Activated CD8-positive, alpha-beta T cell treated with anti-CD3 and anti-CD28 coated beads for 36 hours (primary cell): Measurements from ENCODE around the gene RPL39. TPM values are rescaled to one million over a fixed set of nuclear protein-coding genes. Genes with fewer than 3 reads are reported as not detected.
"Not testable (repeated sequence)": the region's sequence is repeated elsewhere in the genome, so short reads cannot be mapped to it uniquely, and the experiment has no call there.

ENCODE experiments used
- ATAC-seq: fragments of 200-7000 bp; cut with Tn5 transposase; one replicate; pipeline ENCODE4 v1.10.0; 2021; ENCODE audit warnings: mild to moderate bottlenecking, moderate library complexity
- CTCF ChIA-PET: fragments of 350-600 bp; sonication (Branson Sonifier 250); formaldehyde crosslinking; loops from one replicate; lab custom pipeline; 2021; ENCODE audit warnings: antibody characterized with exemption; lab: Charles Lee
- POLR2A ChIA-PET: fragments of 350-600 bp; sonication (Branson Sonifier 250); formaldehyde crosslinking; loops from one replicate; lab custom pipeline; 2021; ENCODE audit warnings: antibody characterized with exemption; lab: Charles Lee
- DNase-seq: peaks from one replicate; pipeline ENCODE4 v3.0.0-alpha.2; 2020
- H3K27ac Mint-ChIP-seq: one replicate; pipeline ENCODE4 v1.8.0; 2021; ENCODE audit warnings: mild to moderate bottlenecking, mixed read lengths
- H3K27me3 Mint-ChIP-seq: one replicate; pipeline ENCODE4 v1.8.0; 2021; ENCODE audit warnings: mixed read lengths
- H3K36me3 Mint-ChIP-seq: one replicate; pipeline ENCODE4 v1.8.0; 2021; ENCODE audit warnings: low read depth, mixed read lengths
- H3K4me1 Mint-ChIP-seq: one replicate; pipeline ENCODE4 v1.8.0; 2021; ENCODE audit warnings: low read depth, mixed read lengths
- H3K4me3 Mint-ChIP-seq: one replicate; pipeline ENCODE4 v1.8.0; 2021; ENCODE audit warnings: mild to moderate bottlenecking, moderate library complexity, mixed read lengths
- H3K9me3 Mint-ChIP-seq: one replicate; pipeline ENCODE4 v1.8.0; 2021; ENCODE audit warnings: mixed read lengths
- intact Hi-C: fragments of 100-400 bp; cut with micrococcal nuclease; formaldehyde crosslinking; loops from one replicate; pipeline ENCODE4 v1.10.0; 2022
- total RNA-seq, 2 experiments: library from RNA; stranded (reverse); gene quantifications; one replicate each; pipeline ENCODE4 v1.2.3, GENCODE V29; 2021
- TF ChIP-seq, protein P1 (sequence below): fragments of 200-600 bp; IDR thresholded peaks from one replicate; pipeline ENCODE4 v1.8.0; 2022; ENCODE audit warnings: antibody characterized with exemption, mild to moderate bottlenecking

The RPL39 gene
- total RNA-seq, 2 experiments from 2014 or later = 2,778 to 2,808 TPM

DNA sequence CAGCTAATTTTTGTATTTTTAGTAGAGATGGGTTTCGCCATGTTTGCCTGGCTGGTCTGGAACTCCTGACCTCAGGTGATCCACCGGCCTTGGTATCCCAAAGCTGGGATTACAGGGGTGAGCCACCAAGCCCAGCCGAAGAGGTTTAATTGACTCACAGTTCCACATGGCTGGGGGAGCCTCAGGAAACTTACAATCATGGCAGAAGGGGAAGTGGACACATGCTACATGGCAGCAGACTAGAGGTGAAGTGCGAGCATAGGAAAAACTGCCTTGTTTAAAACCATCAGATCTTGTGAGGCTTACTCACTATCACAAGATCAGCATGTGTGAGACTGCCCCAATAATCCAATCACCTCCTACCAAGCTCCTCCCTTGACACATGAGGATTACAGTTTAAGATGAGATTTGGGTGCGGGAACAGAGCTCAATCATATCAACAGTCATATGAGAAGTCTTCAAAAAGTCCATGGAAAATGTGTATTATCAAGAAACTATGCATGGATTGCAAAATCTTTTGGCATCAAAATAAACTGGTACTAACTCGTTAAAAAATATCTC is 25.8 kb upstream of the RPL39 start:
- Mint-ChIP-seq H3K27ac (no peak overlapping the region), H3K27me3 (no peaks in the 10 kb centered on the region), H3K4me3 (no peak overlapping the region), H3K36me3 (no peaks in the 10 kb centered on the region), H3K4me1 (peaks cover 13% of the 10 kb centered on the region), H3K9me3 (no peaks in the 10 kb centered on the region)
- DNase-seq (no peak), ATAC-seq (no peak)
- POLR2A ChIA-PET = no interaction called here
- CTCF ChIA-PET = no interaction called here
- intact Hi-C loops = no loop called here
- TF ChIP-seq, protein P1, sequence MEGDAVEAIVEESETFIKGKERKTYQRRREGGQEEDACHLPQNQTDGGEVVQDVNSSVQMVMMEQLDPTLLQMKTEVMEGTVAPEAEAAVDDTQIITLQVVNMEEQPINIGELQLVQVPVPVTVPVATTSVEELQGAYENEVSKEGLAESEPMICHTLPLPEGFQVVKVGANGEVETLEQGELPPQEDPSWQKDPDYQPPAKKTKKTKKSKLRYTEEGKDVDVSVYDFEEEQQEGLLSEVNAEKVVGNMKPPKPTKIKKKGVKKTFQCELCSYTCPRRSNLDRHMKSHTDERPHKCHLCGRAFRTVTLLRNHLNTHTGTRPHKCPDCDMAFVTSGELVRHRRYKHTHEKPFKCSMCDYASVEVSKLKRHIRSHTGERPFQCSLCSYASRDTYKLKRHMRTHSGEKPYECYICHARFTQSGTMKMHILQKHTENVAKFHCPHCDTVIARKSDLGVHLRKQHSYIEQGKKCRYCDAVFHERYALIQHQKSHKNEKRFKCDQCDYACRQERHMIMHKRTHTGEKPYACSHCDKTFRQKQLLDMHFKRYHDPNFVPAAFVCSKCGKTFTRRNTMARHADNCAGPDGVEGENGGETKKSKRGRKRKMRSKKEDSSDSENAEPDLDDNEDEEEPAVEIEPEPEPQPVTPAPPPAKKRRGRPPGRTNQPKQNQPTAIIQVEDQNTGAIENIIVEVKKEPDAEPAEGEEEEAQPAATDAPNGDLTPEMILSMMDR = no peak

DNA sequence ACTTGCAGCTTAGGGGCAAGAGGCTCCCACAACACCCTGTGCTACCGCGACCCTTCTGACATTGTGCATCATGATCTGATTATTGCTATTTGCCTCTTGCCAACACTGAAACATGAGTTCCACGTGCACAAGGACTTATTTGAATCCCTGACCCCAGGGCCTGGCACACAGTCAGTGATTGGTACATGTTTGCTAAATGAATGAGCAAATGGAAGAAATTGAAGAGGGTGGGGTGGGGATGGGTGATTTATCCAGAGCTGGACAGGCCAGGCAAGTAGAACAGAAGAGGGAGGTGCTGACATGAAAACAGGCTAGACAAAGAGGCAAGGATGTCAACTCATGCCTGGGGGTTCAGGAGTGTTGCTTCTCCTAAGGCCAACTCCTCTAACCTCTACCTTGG is 24.9 kb upstream of the RPL39 start:
- TF ChIP-seq, protein P1 = no peak
- ChIA-PET CTCF (no interaction called here), POLR2A (no interaction called here)
- Mint-ChIP-seq H3K36me3 (no peaks in the 10 kb centered on the region), H3K4me3 (no peak overlapping the region), H3K9me3 (no peaks in the 10 kb centered on the region), H3K4me1 (peaks cover 7% of the 10 kb centered on the region), H3K27me3 (no peaks in the 10 kb centered on the region), H3K27ac (no peak overlapping the region)
- DNase-seq (no peak), ATAC-seq (no peak)
- intact Hi-C loops = no loop called here

DNA sequence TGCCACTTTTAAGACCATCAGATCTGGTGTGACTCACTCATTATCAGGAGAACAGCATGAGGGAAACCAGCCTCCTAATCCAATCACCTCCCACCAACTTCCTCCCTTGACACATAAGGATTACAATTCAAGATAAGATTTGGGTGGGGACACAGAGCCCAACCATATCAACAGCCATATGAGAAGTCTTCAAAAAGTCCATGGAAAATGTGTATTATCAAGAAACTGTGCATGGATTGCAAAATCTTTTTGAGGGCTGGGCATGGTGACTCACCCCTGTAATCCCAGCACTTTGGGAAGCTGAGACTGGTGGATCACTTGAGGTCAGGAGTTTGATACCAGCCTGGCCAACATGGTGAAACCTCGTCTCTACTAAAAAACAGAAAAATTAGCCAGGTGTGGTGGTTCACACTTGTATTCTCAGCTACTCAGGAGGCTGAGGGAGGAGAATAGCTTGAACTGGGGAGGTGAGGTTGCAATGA is 17.8 kb upstream of the RPL39 start:
- Mint-ChIP-seq H3K9me3 (no peaks in the 10 kb centered on the region), H3K4me3 (no peak overlapping the region), H3K4me1 (no peaks in the 10 kb centered on the region), H3K27ac (no peak overlapping the region), H3K36me3 (peaks cover 2% of the 10 kb centered on the region), H3K27me3 (no peaks in the 10 kb centered on the region)
- TF ChIP-seq, protein P1 = no peak
- intact Hi-C loops = no loop called here
- DNase-seq = no peak
- no peak for ATAC-seq
- ChIA-PET CTCF (no interaction called here), POLR2A (no interaction called here)

DNA sequence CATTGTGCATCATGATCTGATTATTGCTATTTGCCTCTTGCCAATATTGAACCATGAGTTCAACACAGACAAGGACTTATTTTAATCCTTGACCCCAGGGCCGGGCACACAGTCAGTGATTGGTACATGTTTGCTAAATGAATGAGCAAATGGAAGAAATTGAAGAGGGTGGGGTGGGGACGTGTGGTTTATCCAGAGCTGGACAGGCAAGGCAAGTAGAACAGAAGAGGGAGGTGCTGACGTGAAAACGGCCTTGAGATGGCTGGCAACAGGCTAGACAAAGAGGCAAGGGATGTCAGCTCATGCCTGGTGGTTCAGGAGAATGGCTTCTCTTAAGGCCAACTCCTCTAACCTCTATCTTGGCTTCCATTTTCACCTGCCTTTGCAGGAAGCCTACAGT is 17.0 kb upstream of the RPL39 start:
- POLR2A ChIA-PET, ATAC-seq: not testable (repeated sequence)

DNA sequence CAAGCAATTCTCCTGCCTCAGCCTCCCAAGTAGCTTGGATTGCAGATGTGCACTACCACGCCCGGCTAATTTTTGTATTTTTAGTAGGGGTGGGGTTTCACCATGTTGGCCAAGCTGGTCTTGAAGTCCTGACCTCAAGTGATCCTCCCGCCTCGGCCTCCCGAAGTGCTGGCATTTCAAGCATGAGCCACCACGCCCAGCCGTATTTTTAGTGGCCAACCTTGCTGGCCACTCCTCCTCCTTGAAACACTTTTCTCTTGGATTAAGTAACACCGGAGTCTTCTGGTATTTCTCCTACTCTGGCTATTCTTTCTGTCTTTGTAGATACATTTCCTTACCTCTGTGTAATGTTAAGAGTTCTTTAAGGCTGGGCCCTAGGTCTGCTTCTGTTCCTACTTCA is 11.1 kb upstream of the RPL39 start:
- ATAC-seq = no peak
- intact Hi-C loops = no loop called here
- Mint-ChIP-seq H3K9me3 (no peaks in the 10 kb centered on the region), H3K4me1 (no peaks in the 10 kb centered on the region), H3K27me3 (no peaks in the 10 kb centered on the region), H3K4me3 (no peak overlapping the region), H3K27ac (no peak overlapping the region), H3K36me3 (peaks cover 2% of the 10 kb centered on the region)
- no peak for DNase-seq
- CTCF ChIA-PET = no interaction called here
- POLR2A ChIA-PET = no interaction called here
- TF ChIP-seq, protein P1 = no peak

More for the DNA sequence above, 17.0 kb upstream of the RPL39 start:
- H3K4me1 Mint-ChIP-seq, H3K27ac Mint-ChIP-seq, H3K27me3 Mint-ChIP-seq, DNase-seq, H3K9me3 Mint-ChIP-seq, H3K36me3 Mint-ChIP-seq, CTCF ChIA-PET, H3K4me3 Mint-ChIP-seq, intact Hi-C loops: not testable (repeated sequence)
